ENCODE results near the gene KLHL2.
"Not testable (repeated sequence)": the region's sequence is repeated elsewhere in the genome, so short reads cannot be mapped to it uniquely, and the experiment has no call there.

- TF ChIP-seq ZNF331 (CRISPR knock-in tag; IDR thresholded peaks at IDR 0.05; ENCODE audit: low read depth); POLR2AphosphoS5 (IDR thresholded peaks at IDR 0.05; ENCODE audit: low read depth); EZH2 (IDR thresholded peaks at IDR 0.05; ENCODE audit: low read depth, unreplicated experiment): not testable (repeated sequence)
These were observed 31.9 kb upstream of the KLHL2 start for GRCh38 chr4:165175470-165175869.

All from GM23338 (cell line).